HG03175 (cell line): ENCODE measurements around the gene HSD11B2.

Experiments used
- ATAC-seq: cut with Tn5 transposase; IDR thresholded peaks from one replicate; pipeline ENCODE4 v1.9.1; 2021; ENCODE audit warnings: mild to moderate bottlenecking, moderate library complexity; ENCODE audit not compliant: unreplicated experiment

HSD11B2 gene

GRCh38 chr16:67431775-67432505 is 1.0 kb downstream of the HSD11B2 start:
- ATAC-seq: no peak

GRCh38 chr16:67432506-67432890 is 1.6 kb downstream of the HSD11B2 start:
- ATAC-seq: no peak

- ATAC-seq: no peak
These were observed 2.3 kb downstream of the HSD11B2 start for GRCh38 chr16:67433131-67433719.

GRCh38 chr16:67435758-67436164 is 4.8 kb downstream of the HSD11B2 start:
- ATAC-seq: no peak

GRCh38 chr16:67436640-67437193 is 5.8 kb downstream of the HSD11B2 start:
- ATAC-seq: no peak

GRCh38 chr16:67437513-67437912 is 6.6 kb downstream of the HSD11B2 start:
- no peak for ATAC-seq

- no peak for ATAC-seq
These were observed 7.3 kb downstream of the HSD11B2 start for GRCh38 chr16:67438098-67438791.

- ATAC-seq: no peak
These were observed 8.0 kb downstream of the HSD11B2 start for GRCh38 chr16:67438824-67439393.

GRCh38 chr16:67441271-67441753 is 10.4 kb downstream of the HSD11B2 start:
- no peak for ATAC-seq

- no peak for ATAC-seq
These were observed 11.0 kb downstream of the HSD11B2 start for GRCh38 chr16:67441907-67442306.

- ATAC-seq: no peak
These were observed 11.8 kb downstream of the HSD11B2 start for GRCh38 chr16:67442581-67443255.

- ATAC-seq: no peak
These were observed 12.3 kb downstream of the HSD11B2 start for GRCh38 chr16:67443265-67443664.

GRCh38 chr16:67444259-67445125 is 13.6 kb downstream of the HSD11B2 start:
- no peak for ATAC-seq

GRCh38 chr16:67445126-67445426 is 14.2 kb downstream of the HSD11B2 start:
- ATAC-seq: no peak

- no peak for ATAC-seq
These were observed 14.6 kb downstream of the HSD11B2 start for GRCh38 chr16:67445441-67445912.

- ATAC-seq: no peak
These were observed 15.3 kb downstream of the HSD11B2 start for GRCh38 chr16:67445913-67446907.

- no peak for ATAC-seq
These were observed 16.1 kb downstream of the HSD11B2 start for GRCh38 chr16:67446968-67447507.

- no peak for ATAC-seq
These were observed 16.7 kb downstream of the HSD11B2 start for GRCh38 chr16:67447508-67448076.
